ENCODE measurements around the gene CHD1.

Gene CHD1

GRCh38 chr5:98965226-98965625, 36.4 kb upstream of the CHD1 start:
- Histone ChIP-seq H3K27me3 (ENCODE audit: control insufficient read depth, low read length) (no peaks in the 10 kb centered on the region), H3K9me2 (replicated peaks; ENCODE audit: control insufficient read depth, low read length) (no peaks in the 10 kb centered on the region), H3F3A (ENCODE audit: control insufficient read depth, insufficient read depth) (no peaks in the 10 kb centered on the region), H3K9me3 (ENCODE audit: control insufficient read depth, insufficient read depth, low read length) (no peaks in the 10 kb centered on the region), H3K4me2 (ENCODE audit: low read length) (no peak overlapping the region), H3K79me2 (ENCODE audit: control insufficient read depth, low read length) (no peaks in the 10 kb centered on the region), H3K36me3 (ENCODE audit: control insufficient read depth, low read length) (no peaks in the 10 kb centered on the region), H3K4me1 (ENCODE audit: control insufficient read depth, low read length) (no peaks in the 10 kb centered on the region), H3K4me3 (ENCODE audit: low read length) (no peak overlapping the region), H4K20me1 (ENCODE audit: control insufficient read depth, insufficient read depth, low read depth, low read length) (no peaks in the 10 kb centered on the region), H3K27ac (ENCODE audit: low read depth, low read length) (no peak overlapping the region)
- TF ChIP-seq EZH2phosphoT487 (IDR thresholded peaks at IDR 0.05; ENCODE audit: borderline replicate concordance, low read length), result no peak

- H3K9me2 ChIP-seq (replicated peaks; ENCODE audit: control insufficient read depth, low read length), result no peaks in the 10 kb centered on the region
- H3K4me2 ChIP-seq (ENCODE audit: low read length), result no peak overlapping the region
- no peaks in the 10 kb centered on the region for H3F3A ChIP-seq (ENCODE audit: control insufficient read depth, insufficient read depth)
- H4K20me1 ChIP-seq (ENCODE audit: control insufficient read depth, insufficient read depth, low read depth, low read length), result no peaks in the 10 kb centered on the region
- no peaks in the 10 kb centered on the region for H3K79me2 ChIP-seq (ENCODE audit: control insufficient read depth, low read length)
- no peak overlapping the region for H3K27ac ChIP-seq (ENCODE audit: low read depth, low read length)
- H3K4me3 ChIP-seq (ENCODE audit: low read length), result no peak overlapping the region
- no peaks in the 10 kb centered on the region for H3K36me3 ChIP-seq (ENCODE audit: control insufficient read depth, low read length)
- TF ChIP-seq CTCF (IDR thresholded peaks at IDR 0.05; ENCODE audit: low read depth, low read length, poor library complexity, severe bottlenecking) (no peak), EZH2phosphoT487 (IDR thresholded peaks at IDR 0.05; ENCODE audit: borderline replicate concordance, low read length) (no peak)
- H3K27me3 ChIP-seq (ENCODE audit: control insufficient read depth, low read length), result no peaks in the 10 kb centered on the region
- H3K9me3 ChIP-seq (ENCODE audit: control insufficient read depth, insufficient read depth, low read length), result no peaks in the 10 kb centered on the region
- no peaks in the 10 kb centered on the region for H3K4me1 ChIP-seq (ENCODE audit: control insufficient read depth, low read length)
Measured at GRCh38 chr5:98964621-98965020, 35.8 kb upstream of the CHD1 start.

- Histone ChIP-seq H3K4me2 (ENCODE audit: low read length) (no peak overlapping the region), H3K27ac (ENCODE audit: low read depth, low read length) (no peak overlapping the region), H3F3A (ENCODE audit: control insufficient read depth, insufficient read depth) (no peaks in the 10 kb centered on the region), H3K9me3 (ENCODE audit: control insufficient read depth, insufficient read depth, low read length) (no peaks in the 10 kb centered on the region), H3K36me3 (ENCODE audit: control insufficient read depth, low read length) (no peaks in the 10 kb centered on the region), H3K9me2 (replicated peaks; ENCODE audit: control insufficient read depth, low read length) (no peaks in the 10 kb centered on the region), H3K4me3 (ENCODE audit: low read length) (no peak overlapping the region), H3K4me1 (ENCODE audit: control insufficient read depth, low read length) (no peaks in the 10 kb centered on the region), H3K79me2 (ENCODE audit: control insufficient read depth, low read length) (no peaks in the 10 kb centered on the region), H4K20me1 (ENCODE audit: control insufficient read depth, insufficient read depth, low read depth, low read length) (no peaks in the 10 kb centered on the region), H3K27me3 (ENCODE audit: control insufficient read depth, low read length) (no peaks in the 10 kb centered on the region)
- no peak for TF ChIP-seq CTCF (IDR thresholded peaks at IDR 0.05; ENCODE audit: low read depth, low read length, poor library complexity, severe bottlenecking)
- TF ChIP-seq EZH2phosphoT487 (IDR thresholded peaks at IDR 0.05; ENCODE audit: borderline replicate concordance, low read length), result no peak
Measured at GRCh38 chr5:98963019-98963418, 34.2 kb upstream of the CHD1 start.

- H3K4me3 ChIP-seq (ENCODE audit: low read length), result no peak overlapping the region
- no peaks in the 10 kb centered on the region for H3K27me3 ChIP-seq (ENCODE audit: control insufficient read depth, low read length)
- no peak overlapping the region for H3K4me2 ChIP-seq (ENCODE audit: low read length)
- H3K4me1 ChIP-seq (ENCODE audit: control insufficient read depth, low read length), result no peaks in the 10 kb centered on the region
- H3K9me3 ChIP-seq (ENCODE audit: control insufficient read depth, insufficient read depth, low read length), result no peaks in the 10 kb centered on the region
- H3K9me2 ChIP-seq (replicated peaks; ENCODE audit: control insufficient read depth, low read length), result no peaks in the 10 kb centered on the region
- no peaks in the 10 kb centered on the region for H3F3A ChIP-seq (ENCODE audit: control insufficient read depth, insufficient read depth)
- TF ChIP-seq CTCF (IDR thresholded peaks at IDR 0.05; ENCODE audit: low read depth, low read length, poor library complexity, severe bottlenecking) (no peak), EZH2phosphoT487 (IDR thresholded peaks at IDR 0.05; ENCODE audit: borderline replicate concordance, low read length) (no peak)
- H4K20me1 ChIP-seq (ENCODE audit: control insufficient read depth, insufficient read depth, low read depth, low read length), result no peaks in the 10 kb centered on the region
- no peak overlapping the region for H3K27ac ChIP-seq (ENCODE audit: low read depth, low read length)
- H3K36me3 ChIP-seq (ENCODE audit: control insufficient read depth, low read length), result no peaks in the 10 kb centered on the region
- H3K79me2 ChIP-seq (ENCODE audit: control insufficient read depth, low read length), result no peaks in the 10 kb centered on the region
Measured at GRCh38 chr5:98962587-98962986, 33.8 kb upstream of the CHD1 start.
